ENCODE measurements around the gene KCNJ10.
A peak's percentile ranks its signal among the peaks of the same experiment; 100 is the strongest.

KCNJ10 gene

DNA sequence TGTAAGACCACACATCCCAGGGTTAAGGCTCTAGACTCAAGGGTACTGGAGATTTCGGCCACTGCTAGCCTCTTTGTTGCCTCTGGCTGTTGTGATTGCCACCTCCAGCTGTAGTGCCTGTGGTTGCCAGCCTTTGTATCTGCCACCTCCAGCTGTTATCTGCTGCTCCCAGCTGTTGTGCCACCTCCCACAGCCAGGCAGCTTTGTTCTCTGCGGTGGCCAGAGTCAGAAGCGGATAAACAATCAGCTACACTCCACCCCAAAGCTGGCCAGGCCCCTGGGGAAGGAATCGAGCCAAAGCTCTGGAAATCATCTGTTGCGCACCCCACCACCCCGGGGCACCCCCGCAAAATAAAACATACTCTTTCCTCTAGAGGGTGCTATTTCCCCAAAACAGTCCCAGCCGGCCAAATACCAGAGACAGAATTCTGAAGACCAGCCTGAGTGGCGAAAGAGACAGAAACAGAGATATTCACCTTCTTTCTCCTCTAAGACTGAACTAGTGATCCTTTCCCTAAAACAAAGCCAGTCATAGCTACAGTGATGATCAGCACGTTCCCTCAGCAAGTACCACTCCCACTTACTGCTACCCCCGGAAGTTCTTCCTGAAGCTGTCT, 23.4 kb downstream of the KCNJ10 start:
- Mint-ChIP-seq H3K4me3 (peak overlapping the region; percentile 59), H3K4me1 (ENCODE audit: low read depth) (peaks cover 12% of the 10 kb centered on the region), H3K27ac (no peak overlapping the region), H3K27me3 (ENCODE audit: low read depth) (peaks cover 33% of the 10 kb centered on the region), H3K36me3 (ENCODE audit: low read depth) (no peaks in the 10 kb centered on the region), H3K9me3 (no peaks in the 10 kb centered on the region)

DNA sequence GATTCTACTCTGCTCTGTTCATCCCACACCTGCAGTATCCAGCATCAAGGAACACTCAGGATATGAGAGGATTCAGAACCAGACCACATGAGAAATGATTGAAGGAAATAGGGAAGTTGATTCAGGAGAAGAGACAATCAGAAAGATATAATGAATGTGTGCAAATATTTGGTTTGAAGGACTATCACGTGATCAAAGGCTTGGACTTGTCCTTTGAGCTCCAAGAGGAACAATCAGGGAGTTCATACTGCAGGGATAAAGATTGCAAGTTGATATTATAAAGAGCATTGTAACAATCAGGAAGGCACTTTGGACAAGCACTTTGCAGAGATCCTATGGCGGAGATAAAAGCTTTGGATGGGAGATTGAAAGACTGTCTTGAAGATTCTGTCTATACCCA, 24.3 kb downstream of the KCNJ10 start:
- H3K27me3 Mint-ChIP-seq (ENCODE audit: low read depth), result peaks cover 28% of the 10 kb centered on the region
- H3K36me3 Mint-ChIP-seq (ENCODE audit: low read depth), result no peaks in the 10 kb centered on the region
- no peak overlapping the region for H3K27ac Mint-ChIP-seq
- no peaks in the 10 kb centered on the region for H3K9me3 Mint-ChIP-seq
- H3K4me1 Mint-ChIP-seq (ENCODE audit: low read depth), result peaks cover 12% of the 10 kb centered on the region
- no peak overlapping the region for H3K4me3 Mint-ChIP-seq

- Mint-ChIP-seq H3K4me1 (ENCODE audit: low read depth) (peaks cover 12% of the 10 kb centered on the region), H3K9me3 (no peaks in the 10 kb centered on the region), H3K27me3 (ENCODE audit: low read depth) (peaks cover 24% of the 10 kb centered on the region), H3K27ac (no peak overlapping the region), H3K36me3 (ENCODE audit: low read depth) (no peaks in the 10 kb centered on the region), H3K4me3 (no peak overlapping the region)
Measured at GRCh38 chr1:160043543-160043942, 26.4 kb downstream of the KCNJ10 start.

- no peak overlapping the region for H3K4me3 Mint-ChIP-seq
- no peaks in the 10 kb centered on the region for H3K9me3 Mint-ChIP-seq
- H3K36me3 Mint-ChIP-seq (ENCODE audit: low read depth), result no peaks in the 10 kb centered on the region
- no peak overlapping the region for H3K27ac Mint-ChIP-seq
- H3K27me3 Mint-ChIP-seq (ENCODE audit: low read depth), result peaks cover 19% of the 10 kb centered on the region
- no peaks in the 10 kb centered on the region for H3K4me1 Mint-ChIP-seq (ENCODE audit: low read depth)
Measured at GRCh38 chr1:160040476-160040875, 29.5 kb downstream of the KCNJ10 start.

- Mint-ChIP-seq H3K27me3 (ENCODE audit: low read depth) (peaks cover 18% of the 10 kb centered on the region), H3K4me1 (ENCODE audit: low read depth) (peaks cover 26% of the 10 kb centered on the region), H3K36me3 (ENCODE audit: low read depth) (peaks cover 1% of the 10 kb centered on the region), H3K4me3 (peak overlapping the region; percentile 96), H3K27ac (peak overlapping the region; percentile 86), H3K9me3 (no peaks in the 10 kb centered on the region)
Measured at GRCh38 chr1:160032165-160032820, 37.7 kb downstream of the KCNJ10 start.

DNA sequence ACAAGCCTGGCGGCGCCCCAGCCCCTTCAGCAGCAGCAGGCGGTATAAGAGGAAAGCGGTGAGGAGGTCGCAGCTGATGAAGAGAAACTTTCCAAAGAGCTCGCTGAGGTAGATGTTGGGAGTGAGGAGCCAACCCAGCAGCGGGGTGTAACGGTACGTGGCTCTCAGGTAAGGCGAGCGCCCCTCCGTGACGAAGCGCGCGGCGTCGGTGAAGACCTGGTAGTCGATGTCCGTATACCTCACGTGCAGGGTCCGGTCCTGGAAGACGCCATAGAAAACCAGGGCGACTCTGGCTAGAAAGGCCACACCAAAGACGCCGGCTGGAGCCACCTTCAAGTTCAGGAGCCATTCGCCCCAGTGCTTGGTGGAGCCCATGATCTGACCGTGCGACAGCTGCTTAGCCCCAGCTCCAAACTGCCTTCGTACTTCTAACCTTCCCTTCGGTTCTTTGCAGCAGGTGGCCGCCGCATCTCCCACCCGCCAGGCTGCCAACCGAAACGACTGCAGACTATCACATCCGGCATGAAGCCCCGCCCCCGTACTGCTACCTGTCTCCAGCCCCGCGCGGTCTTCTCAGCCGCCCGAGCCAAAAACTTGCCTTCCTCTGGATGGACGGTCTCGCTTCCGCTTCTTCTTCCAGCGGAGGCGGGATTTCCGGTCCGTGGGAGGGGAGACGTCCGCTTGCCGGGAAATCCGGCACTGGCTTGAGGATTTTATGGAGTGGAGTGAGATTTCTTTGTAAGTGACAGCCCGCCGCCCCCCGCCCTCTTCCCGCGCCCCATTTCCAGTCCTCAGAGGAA, 38.4 kb downstream of the KCNJ10 start, which contains the start of gene PIGM:
Gene PIGM, minus strand, starts transcription at position 626 of the 800 bp plus-strand sequence. Its CDS starts 251 bp downstream, at position 375.
- no peaks in the 10 kb centered on the region for H3K9me3 Mint-ChIP-seq
- H3K27ac Mint-ChIP-seq, result peak within 1 kb of the TSS; percentile 86
- H3K27me3 Mint-ChIP-seq (ENCODE audit: low read depth), result peaks cover 18% of the 10 kb centered on the region
- H3K4me1 Mint-ChIP-seq (ENCODE audit: low read depth), result peaks cover 26% of the 10 kb centered on the region
- H3K36me3 Mint-ChIP-seq (ENCODE audit: low read depth), result peaks cover 4% of the 10 kb centered on the region
- peak within 1 kb of the TSS; percentile 96 for H3K4me3 Mint-ChIP-seq

GRCh38 chr1:160030657-160031364, 39.1 kb downstream of the KCNJ10 start:
- no peaks in the 10 kb centered on the region for H3K9me3 Mint-ChIP-seq
- H3K27me3 Mint-ChIP-seq (ENCODE audit: low read depth), result peaks cover 18% of the 10 kb centered on the region
- peak overlapping the region; percentile 96 for H3K4me3 Mint-ChIP-seq
- peaks cover 4% of the 10 kb centered on the region for H3K36me3 Mint-ChIP-seq (ENCODE audit: low read depth)
- peak overlapping the region; percentile 84 for H3K27ac Mint-ChIP-seq
- peaks cover 26% of the 10 kb centered on the region for H3K4me1 Mint-ChIP-seq (ENCODE audit: low read depth)

- H3K9me3 Mint-ChIP-seq, result no peaks in the 10 kb centered on the region
- H3K4me1 Mint-ChIP-seq (ENCODE audit: low read depth), result peaks cover 26% of the 10 kb centered on the region
- H3K27ac Mint-ChIP-seq, result no peak overlapping the region
- H3K36me3 Mint-ChIP-seq (ENCODE audit: low read depth), result peaks cover 4% of the 10 kb centered on the region
- H3K4me3 Mint-ChIP-seq, result no peak overlapping the region
- peaks cover 14% of the 10 kb centered on the region for H3K27me3 Mint-ChIP-seq (ENCODE audit: low read depth)
Measured at GRCh38 chr1:160028426-160028825, 41.5 kb downstream of the KCNJ10 start.

- H3K36me3 Mint-ChIP-seq (ENCODE audit: low read depth), result peaks cover 4% of the 10 kb centered on the region
- H3K4me3 Mint-ChIP-seq, result no peak overlapping the region
- no peak overlapping the region for H3K27ac Mint-ChIP-seq
- peaks cover 9% of the 10 kb centered on the region for H3K27me3 Mint-ChIP-seq (ENCODE audit: low read depth)
- H3K4me1 Mint-ChIP-seq (ENCODE audit: low read depth), result peaks cover 7% of the 10 kb centered on the region
- H3K9me3 Mint-ChIP-seq, result no peaks in the 10 kb centered on the region
Measured at GRCh38 chr1:160025314-160025713, 44.6 kb downstream of the KCNJ10 start.

DNA sequence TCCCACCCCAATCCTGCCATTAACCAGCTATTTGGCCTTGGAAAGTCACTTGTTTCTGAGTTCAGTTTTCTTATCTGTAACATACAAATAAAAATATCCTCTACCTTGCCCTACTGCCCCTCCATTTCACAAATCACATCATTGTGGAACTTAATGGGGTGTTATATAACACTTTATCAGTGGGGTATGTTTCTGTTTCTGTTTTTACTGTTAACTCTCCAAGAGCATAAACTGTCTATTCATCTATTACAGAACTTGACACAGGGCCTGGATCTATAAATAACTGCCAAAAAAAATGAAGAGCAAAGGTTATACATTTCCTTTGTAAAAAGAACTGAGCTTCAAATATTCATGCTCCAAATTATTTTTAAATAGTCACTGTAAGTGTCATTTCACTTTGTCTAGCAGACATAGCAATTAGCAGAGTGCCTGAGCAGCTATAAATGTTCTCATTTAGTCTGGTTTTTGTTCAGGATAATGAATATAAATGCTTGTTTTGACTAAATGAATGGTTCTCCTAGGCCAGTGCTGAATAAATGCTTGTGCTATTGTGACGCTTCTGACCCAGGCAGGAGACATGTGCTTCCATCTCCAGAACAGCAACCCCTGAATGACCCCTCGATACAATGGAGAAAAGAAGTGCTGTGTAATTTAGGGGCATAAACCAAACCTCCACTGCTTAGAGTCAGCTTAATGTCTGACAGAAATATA, 45.6 kb downstream of the KCNJ10 start:
- peaks cover 9% of the 10 kb centered on the region for H3K27me3 Mint-ChIP-seq (ENCODE audit: low read depth)
- H3K4me3 Mint-ChIP-seq, result no peak overlapping the region
- H3K27ac Mint-ChIP-seq, result no peak overlapping the region
- peaks cover 5% of the 10 kb centered on the region for H3K4me1 Mint-ChIP-seq (ENCODE audit: low read depth)
- H3K9me3 Mint-ChIP-seq, result no peaks in the 10 kb centered on the region
- peaks cover 4% of the 10 kb centered on the region for H3K36me3 Mint-ChIP-seq (ENCODE audit: low read depth)

GRCh38 chr1:160022330-160023310, 47.3 kb downstream of the KCNJ10 start:
- H3K4me3 Mint-ChIP-seq, result no peak overlapping the region
- no peak overlapping the region for H3K27ac Mint-ChIP-seq

DNA sequence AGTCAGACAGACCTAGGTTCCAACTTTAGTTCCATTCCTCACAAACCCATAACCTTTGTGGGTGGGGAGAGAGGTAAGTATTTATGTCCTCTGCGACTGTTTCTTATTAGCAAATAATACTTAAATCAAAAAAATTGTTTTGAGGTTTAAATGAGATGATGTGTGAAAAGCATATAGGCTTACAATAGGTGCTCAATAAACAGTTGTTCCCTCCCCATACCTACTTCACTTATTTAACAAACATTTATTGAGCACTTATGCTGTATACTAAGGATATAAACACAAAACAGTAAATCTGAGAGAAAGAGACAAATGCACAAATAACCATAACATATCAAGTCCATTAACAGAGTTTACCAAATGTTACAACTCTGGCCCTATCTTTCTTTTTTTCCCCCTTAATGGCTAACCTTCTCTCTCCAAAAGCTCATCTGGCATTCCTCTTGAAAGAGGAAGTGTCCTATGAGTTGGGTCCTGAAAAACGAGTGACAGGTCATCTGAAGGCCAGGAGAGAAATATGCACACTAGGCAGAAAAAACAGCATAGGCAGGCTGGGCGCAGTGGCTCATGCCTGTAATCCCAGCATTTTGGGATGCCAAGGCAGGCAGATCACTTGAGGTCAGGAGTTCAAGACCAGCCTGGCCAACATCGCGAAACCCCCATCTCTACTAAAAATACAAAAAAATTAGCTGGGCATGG, 48.4 kb downstream of the KCNJ10 start:
- H3K27ac Mint-ChIP-seq, result no peak overlapping the region

More at GRCh38 chr1:160022330-160023310, 47.3 kb downstream of the KCNJ10 start:
- H3K9me3 Mint-ChIP-seq, result no peaks in the 10 kb centered on the region
- peaks cover 3% of the 10 kb centered on the region for H3K36me3 Mint-ChIP-seq (ENCODE audit: low read depth)
- H3K27me3 Mint-ChIP-seq (ENCODE audit: low read depth), result peaks cover 9% of the 10 kb centered on the region
- H3K4me1 Mint-ChIP-seq (ENCODE audit: low read depth), result peaks cover 3% of the 10 kb centered on the region

More for the DNA sequence above, 48.4 kb downstream of the KCNJ10 start:
- Mint-ChIP-seq H3K36me3 (ENCODE audit: low read depth) (no peaks in the 10 kb centered on the region), H3K27me3 (ENCODE audit: low read depth) (peaks cover 16% of the 10 kb centered on the region), H3K4me1 (ENCODE audit: low read depth) (peaks cover 3% of the 10 kb centered on the region), H3K4me3 (no peak overlapping the region), H3K9me3 (no peaks in the 10 kb centered on the region)

Measured in T-helper 1 cell treated with Interleukin-12 subunit alpha and Interleukin-12 subunit beta and Interleukin-4 antibody, amounts not matched to agents 30 μg/mL and 1 μg/mL, for 36 hours (primary cell).